GM12864 (cell line): ENCODE data around the gene OSBPL3.
"Not testable (repeated sequence)": the region's sequence is repeated elsewhere in the genome, so short reads cannot be mapped to it uniquely, and the experiment has no call there.

ENCODE experiments used
- DNase-seq: peaks from one replicate; pipeline ENCODE4 v3.0.0-alpha.2; 2011; ENCODE audit warnings: low read depth
- H3K4me3 ChIP-seq: 2 replicates; pipeline ENCODE4 v1.5.1; 2011; ENCODE audit warnings: mild to moderate bottlenecking, low read depth, low read length, control low read depth
- CTCF ChIP-seq: IDR thresholded peaks from 2 replicates; pipeline ENCODE4 v1.5.1; 2011; ENCODE audit warnings: low read depth, mild to moderate bottlenecking, moderate library complexity, low read length, control low read depth, inconsistent platforms; ENCODE audit errors: missing control alignments

OSBPL3 gene

GRCh38 chr7:25014756-25015155, 34.8 kb upstream of the OSBPL3 start:
- no peak overlapping the region for H3K4me3 ChIP-seq
- DNase-seq = no peak
- TF ChIP-seq CTCF = no peak

- not testable (repeated sequence) for H3K4me3 ChIP-seq, DNase-seq
Observed at GRCh38 chr7:25012710-25013109, 32.7 kb upstream of the OSBPL3 start.

GRCh38 chr7:25012254-25012653, 32.3 kb upstream of the OSBPL3 start:
- DNase-seq = no peak
- no peak overlapping the region for H3K4me3 ChIP-seq
- no peak for TF ChIP-seq CTCF

GRCh38 chr7:25009257-25009656, 29.3 kb upstream of the OSBPL3 start:
- no peak for TF ChIP-seq CTCF
- no peak for DNase-seq

GRCh38 chr7:25007668-25008067, 27.7 kb upstream of the OSBPL3 start:
- TF ChIP-seq CTCF = no peak
- H3K4me3 ChIP-seq = no peak overlapping the region
- DNase-seq = no peak

More at GRCh38 chr7:25009257-25009656, 29.3 kb upstream of the OSBPL3 start:
- H3K4me3 ChIP-seq = no peak overlapping the region

GRCh38 chr7:25006276-25006675, 26.3 kb upstream of the OSBPL3 start:
- no peak overlapping the region for H3K4me3 ChIP-seq
- TF ChIP-seq CTCF = no peak
- DNase-seq = no peak

- TF ChIP-seq CTCF = no peak
- DNase-seq = no peak
- H3K4me3 ChIP-seq = no peak overlapping the region
Observed at GRCh38 chr7:25005658-25006057, 25.7 kb upstream of the OSBPL3 start.

GRCh38 chr7:25002786-25003185, 22.8 kb upstream of the OSBPL3 start:
- TF ChIP-seq CTCF = no peak
- no peak for DNase-seq
- no peak overlapping the region for H3K4me3 ChIP-seq
